HG03066 (cell line): ENCODE results near the gene MS4A4A.

Experiments
- ATAC-seq: cut with Tn5 transposase; IDR thresholded peaks from one replicate; pipeline ENCODE4 v1.9.1; 2021; ENCODE audit warnings: low read depth; ENCODE audit not compliant: unreplicated experiment

The MS4A4A gene

GRCh38 chr11:60345489-60345888, 65.0 kb downstream of the MS4A4A start:
- no peak for ATAC-seq

- peak; percentile 62 for ATAC-seq
Observed at GRCh38 chr11:60347084-60347797, 66.8 kb downstream of the MS4A4A start.

GRCh38 chr11:60348116-60348515, 67.7 kb downstream of the MS4A4A start:
- no peak for ATAC-seq

- no peak for ATAC-seq
Observed at GRCh38 chr11:60349990-60350389, 69.5 kb downstream of the MS4A4A start.

GRCh38 chr11:60357771-60358170, 77.3 kb downstream of the MS4A4A start:
- ATAC-seq: no peak
